ENCODE results near the gene C1QTNF8.

Gene C1QTNF8

GRCh38 chr16:1073566-1074378 is 22.3 kb downstream of the C1QTNF8 start:
- DNase-seq, result no peak

- no peak for DNase-seq
Observed at GRCh38 chr16:1073262-1073558, 22.8 kb downstream of the C1QTNF8 start.

- DNase-seq, result no peak
Observed at GRCh38 chr16:1072526-1073261, 23.4 kb downstream of the C1QTNF8 start, which contains the start of gene SSTR5. SSTR5 (plus strand) TSS chr16:1072747; CDS start chr16:1078869, 6,122 bp downstream.

GRCh38 chr16:1071561-1072225 is 24.4 kb downstream of the C1QTNF8 start:
- DNase-seq, result no peak

GRCh38 chr16:1070864-1071408 is 25.1 kb downstream of the C1QTNF8 start:
- DNase-seq, result no peak

- DNase-seq, result no peak
Observed at GRCh38 chr16:1070084-1070863, 25.8 kb downstream of the C1QTNF8 start.

- DNase-seq, result no peak
Observed at GRCh38 chr16:1069154-1069553, 26.9 kb downstream of the C1QTNF8 start.

- DNase-seq, result no peak
Observed at GRCh38 chr16:1068451-1068850, 27.6 kb downstream of the C1QTNF8 start.

GRCh38 chr16:1067629-1068028 is 28.4 kb downstream of the C1QTNF8 start:
- no peak for DNase-seq

- DNase-seq, result no peak
Observed at GRCh38 chr16:1066584-1067172, 29.4 kb downstream of the C1QTNF8 start.

GRCh38 chr16:1065469-1066128 is 30.4 kb downstream of the C1QTNF8 start:
- no peak for DNase-seq

- no peak for DNase-seq
Observed at GRCh38 chr16:1063728-1064127, 32.3 kb downstream of the C1QTNF8 start.

- no peak for DNase-seq
Observed at GRCh38 chr16:1062895-1063294, 33.1 kb downstream of the C1QTNF8 start.

- DNase-seq, result no peak
Observed at GRCh38 chr16:1061769-1062505, 34.1 kb downstream of the C1QTNF8 start.

GRCh38 chr16:1060416-1061340 is 35.4 kb downstream of the C1QTNF8 start:
- DNase-seq, result no peak

- no peak for DNase-seq
Observed at GRCh38 chr16:1059310-1059709, 36.7 kb downstream of the C1QTNF8 start.

GRCh38 chr16:1058216-1058615 is 37.8 kb downstream of the C1QTNF8 start:
- DNase-seq, result no peak

- no peak for DNase-seq
Observed at GRCh38 chr16:1057252-1057932, 38.7 kb downstream of the C1QTNF8 start.

- no peak for DNase-seq
Observed at GRCh38 chr16:1056196-1056595, 39.8 kb downstream of the C1QTNF8 start.

Measured in KG1 (cell line).